GM12872 (cell line): ENCODE measurements around the gene SPOUT1.

Experiments
- TF ChIP-seq, protein P1 (sequence below): IDR thresholded peaks from 3 replicates; pipeline ENCODE4 v1.5.1; 2011; ENCODE audit warnings: low read depth, mild to moderate bottlenecking, low read length, moderate library complexity; ENCODE audit not compliant: insufficient read depth

SPOUT1 gene

GRCh38 chr9:128824911-128825310 lies 4.7 kb downstream of the SPOUT1 start:
- TF ChIP-seq, protein P1, sequence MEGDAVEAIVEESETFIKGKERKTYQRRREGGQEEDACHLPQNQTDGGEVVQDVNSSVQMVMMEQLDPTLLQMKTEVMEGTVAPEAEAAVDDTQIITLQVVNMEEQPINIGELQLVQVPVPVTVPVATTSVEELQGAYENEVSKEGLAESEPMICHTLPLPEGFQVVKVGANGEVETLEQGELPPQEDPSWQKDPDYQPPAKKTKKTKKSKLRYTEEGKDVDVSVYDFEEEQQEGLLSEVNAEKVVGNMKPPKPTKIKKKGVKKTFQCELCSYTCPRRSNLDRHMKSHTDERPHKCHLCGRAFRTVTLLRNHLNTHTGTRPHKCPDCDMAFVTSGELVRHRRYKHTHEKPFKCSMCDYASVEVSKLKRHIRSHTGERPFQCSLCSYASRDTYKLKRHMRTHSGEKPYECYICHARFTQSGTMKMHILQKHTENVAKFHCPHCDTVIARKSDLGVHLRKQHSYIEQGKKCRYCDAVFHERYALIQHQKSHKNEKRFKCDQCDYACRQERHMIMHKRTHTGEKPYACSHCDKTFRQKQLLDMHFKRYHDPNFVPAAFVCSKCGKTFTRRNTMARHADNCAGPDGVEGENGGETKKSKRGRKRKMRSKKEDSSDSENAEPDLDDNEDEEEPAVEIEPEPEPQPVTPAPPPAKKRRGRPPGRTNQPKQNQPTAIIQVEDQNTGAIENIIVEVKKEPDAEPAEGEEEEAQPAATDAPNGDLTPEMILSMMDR = no peak

DNA sequence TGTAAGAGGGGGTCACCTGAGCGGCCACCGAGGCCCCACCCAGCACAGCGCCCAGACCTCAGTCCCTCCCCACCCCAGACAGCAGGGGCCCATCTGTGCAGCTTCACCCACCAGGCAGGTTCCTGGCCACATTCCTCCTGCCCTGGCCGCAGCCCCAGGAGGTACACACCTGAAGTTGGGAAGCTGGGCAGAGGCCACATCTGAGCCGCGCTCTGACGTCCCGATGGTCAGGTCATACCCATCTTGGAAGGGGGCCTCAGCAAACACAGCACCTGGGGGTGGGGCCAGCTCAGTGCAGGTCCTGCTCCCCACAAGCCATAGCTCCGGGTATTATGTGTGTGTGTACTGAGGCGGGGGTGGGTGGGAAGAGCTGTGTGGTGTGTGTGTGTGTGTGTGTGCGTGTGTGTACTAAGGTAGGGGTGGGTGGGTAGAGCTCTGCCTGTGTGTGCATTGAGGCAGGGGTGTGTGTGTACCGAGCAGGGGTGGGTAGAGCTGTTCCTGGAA lies 5.6 kb downstream of the SPOUT1 start:
- TF ChIP-seq, protein P1 = no peak

DNA sequence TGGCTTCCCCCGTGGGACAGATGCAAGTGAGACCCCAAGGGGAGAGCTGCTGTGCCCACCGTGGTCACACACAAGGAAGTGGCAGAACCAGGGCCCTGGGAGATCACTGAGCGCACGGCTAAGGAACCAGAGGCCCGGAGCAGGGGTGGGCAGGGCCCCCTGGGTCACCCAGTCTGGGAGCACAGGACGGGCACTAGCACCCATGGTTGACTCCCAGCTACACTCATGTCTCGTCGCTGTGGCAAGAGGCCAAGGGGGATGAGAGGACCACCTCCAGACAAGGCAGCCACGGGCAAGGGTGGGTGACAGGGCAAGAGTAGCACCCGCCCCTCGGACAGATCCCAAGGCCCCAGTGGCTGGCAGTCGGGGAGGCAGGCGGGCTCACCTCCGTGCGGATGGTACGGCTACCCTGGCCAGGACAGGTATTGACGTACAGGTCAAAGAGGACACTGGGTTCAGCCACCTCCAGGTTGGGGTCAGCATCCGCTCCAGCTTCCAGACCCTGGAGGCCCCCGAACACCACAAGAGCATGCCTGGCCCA lies 6.2 kb downstream of the SPOUT1 start:
- TF ChIP-seq, protein P1 = no peak

GRCh38 chr9:128822407-128823042 lies 7.1 kb downstream of the SPOUT1 start:
- TF ChIP-seq, protein P1 = no peak

DNA sequence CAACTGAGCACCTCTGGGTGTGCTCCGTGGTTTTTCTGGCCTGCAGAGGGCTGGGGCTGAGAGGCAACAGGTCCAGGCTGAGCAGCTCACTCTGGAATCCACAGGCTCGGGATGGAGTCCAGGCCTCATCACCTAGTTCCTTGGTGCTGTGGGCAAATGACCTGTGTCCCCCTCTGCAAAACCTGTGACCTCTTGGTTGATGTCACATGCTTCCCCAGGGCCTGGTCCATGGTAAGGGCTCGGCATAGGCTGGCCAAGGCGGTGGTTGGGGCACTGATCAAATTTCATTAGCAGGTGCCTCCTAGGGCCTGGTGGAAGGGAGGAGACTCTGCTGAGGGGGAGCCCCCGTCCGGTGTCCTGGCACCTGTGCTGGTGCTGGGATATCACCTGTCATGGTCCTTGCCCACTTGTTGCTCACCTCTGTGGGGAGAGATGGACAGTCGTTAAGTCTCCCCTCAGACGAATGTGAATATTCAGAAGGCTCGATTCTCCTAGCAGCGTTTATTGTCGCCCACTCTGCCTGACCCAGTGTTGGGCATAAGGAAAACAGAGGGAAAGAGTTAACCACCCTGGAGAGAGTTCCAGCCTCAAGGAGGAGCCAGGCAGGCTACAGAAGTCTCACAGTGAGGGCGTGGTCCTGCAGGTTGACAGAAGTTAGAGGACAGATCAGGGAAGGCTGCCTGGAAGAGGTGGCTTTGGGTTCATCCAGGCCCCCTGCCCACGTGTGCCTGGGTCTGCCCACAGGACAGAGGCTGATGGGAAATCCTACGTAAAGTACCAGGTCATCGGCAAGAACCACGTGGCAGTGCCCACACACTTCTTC lies 7.8 kb downstream of the SPOUT1 start:
- TF ChIP-seq, protein P1 = no peak

DNA sequence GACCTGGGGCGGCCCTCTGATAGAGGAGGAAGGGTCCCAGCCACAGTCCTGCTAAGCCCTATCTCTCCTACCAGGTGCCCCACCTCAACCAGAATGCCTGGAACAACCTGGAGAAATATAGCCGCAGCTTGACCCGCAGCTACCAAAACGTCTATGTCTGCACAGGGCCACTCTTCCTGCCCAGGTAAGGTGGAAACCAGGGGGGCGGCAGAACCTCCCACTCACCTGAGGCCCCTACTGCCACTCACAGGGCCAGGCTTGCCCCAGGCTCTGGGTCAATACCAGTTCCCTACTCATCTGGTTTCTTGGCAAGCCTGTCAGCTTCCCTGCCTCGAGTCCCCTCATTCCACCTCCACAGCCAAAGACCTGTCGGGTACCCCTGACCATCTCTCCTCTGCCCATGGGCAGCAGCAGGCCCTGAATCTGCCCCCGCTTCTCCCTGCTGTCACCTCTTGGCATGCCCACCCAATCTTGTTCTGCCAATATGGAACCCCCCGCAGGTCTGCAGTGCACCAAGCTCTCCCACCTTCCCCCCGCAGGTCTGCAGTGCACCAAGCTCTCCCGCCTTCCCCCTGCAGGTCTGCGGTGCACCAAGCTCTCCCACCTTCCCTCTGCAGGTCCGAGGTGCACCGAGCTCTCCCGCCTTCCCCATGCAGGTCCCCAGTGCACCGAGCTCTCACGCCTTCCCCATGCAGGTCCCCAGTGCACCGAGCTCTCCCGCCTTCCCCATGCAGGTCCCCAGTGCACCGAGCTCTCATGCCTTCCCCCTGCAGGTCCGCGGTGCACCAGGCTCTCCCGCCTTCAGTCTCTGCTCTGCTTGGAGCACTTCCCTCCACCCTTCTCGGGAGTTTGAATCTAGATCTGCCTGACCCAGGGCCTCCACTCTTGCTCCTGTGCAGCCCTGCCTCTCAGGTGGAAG lies 8.7 kb downstream of the SPOUT1 start:
- TF ChIP-seq, protein P1 = no peak
